Measurements from ENCODE around the gene PHEX.

PHEX gene

GRCh38 chrX:22032084-22032483, at the start of gene PHEX:
PHEX (plus strand) TSS chrX:22032325; CDS start chrX:22033006, 681 bp downstream.
- DNase-seq, result no peak

DNA sequence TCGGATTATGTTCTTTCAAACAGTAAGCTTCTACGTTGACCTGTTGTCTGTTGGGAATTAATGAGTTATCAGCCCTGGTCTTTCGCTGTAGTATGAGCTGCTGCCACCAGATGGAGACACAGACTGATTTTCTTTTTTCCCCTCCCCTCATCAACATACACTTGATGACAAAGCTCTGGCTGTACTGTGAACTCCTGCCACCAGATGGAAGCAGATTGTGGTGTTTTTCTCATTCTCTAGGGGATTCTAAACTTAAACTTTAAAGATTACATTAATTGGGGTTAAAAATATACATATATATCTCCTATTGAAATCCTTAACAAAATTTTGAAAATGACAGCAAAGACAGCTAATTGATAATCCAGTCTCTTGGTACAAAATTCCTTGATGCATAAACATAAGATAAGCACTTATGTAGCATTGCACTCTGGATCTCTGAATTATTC, 46.8 kb upstream of the PHEX start:
- peak; percentile 75 for DNase-seq

- no peak for DNase-seq
Measured at GRCh38 chrX:21986596-21986995, 45.5 kb upstream of the PHEX start.

DNA sequence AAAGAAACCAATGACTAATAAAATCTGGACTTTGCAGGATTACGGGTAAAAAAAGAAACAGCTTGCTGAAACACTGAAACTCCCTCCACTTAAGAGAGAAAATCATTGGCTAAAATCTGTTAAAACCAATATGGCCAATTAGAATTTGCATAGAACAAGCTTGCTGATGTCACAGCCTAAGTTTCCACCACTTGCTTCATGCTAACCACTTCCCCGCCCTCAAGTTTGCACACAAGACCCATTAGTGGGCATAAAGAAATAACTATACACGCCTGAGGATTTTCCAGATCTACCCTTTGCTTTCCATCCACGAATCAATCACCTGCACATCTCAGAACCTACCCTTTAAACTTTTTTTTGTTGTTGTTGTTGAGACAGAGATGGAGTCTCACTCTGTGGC, 42.7 kb upstream of the PHEX start:
- no peak for DNase-seq

DNA sequence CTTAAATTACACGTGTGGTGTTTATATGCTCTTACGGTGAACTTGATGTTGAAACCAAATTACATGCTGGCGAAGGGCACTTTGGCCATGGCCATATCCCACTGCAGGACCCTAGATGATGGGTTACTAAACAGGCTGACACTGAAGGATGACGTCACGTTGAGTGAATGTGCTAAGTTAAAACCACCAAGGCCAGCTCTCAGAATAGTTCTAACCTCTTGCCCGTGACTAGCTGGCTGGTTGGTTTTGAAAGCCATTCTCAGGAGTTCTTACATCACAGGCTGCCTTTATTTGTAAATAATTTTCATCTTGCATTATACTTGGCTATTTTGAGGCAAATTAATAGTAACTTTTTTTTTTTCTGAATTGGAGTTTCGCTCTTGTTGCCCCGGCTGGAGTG, 41.3 kb upstream of the PHEX start:
- DNase-seq, result peak; percentile 26

DNA sequence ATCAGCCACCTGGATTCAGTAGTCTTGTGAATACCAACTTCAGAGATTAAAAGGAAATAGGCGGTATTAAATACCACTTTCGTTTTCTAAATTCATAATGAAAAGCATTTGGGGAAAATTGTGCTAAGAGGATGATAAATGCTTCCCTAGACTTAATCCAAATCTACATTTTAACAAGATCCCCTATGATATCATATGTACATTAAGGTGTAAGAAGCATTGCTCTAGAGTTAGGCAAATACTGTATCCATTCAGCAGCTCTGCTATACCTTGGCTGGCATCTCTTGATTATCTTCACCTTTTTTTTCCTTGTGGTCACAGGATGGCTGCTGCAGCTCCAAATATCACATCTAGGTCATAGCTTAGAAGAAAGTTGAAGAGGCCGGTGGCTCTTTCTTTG, 40.6 kb upstream of the PHEX start:
- DNase-seq, result no peak

DNA sequence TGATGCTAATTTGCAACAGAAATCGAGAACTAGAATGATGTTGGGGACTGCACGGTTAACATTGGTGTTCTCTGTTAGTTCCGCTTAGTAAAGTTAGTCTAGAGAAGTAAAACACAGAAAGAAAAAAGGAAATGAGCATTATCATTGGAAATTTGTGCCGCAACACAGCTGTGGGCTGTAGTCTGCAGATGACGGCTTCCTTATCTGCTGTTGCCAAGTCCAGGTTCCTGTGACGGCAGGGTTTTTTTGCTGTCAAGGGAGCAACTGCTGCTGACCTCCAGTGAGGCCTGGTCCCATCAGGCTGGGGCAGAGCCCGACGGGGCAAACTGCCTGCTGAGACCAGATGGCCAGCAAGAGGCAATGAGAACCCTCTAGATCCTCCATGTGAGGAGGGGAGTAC, 38.9 kb upstream of the PHEX start:
- DNase-seq, result no peak

- peak; percentile 21 for DNase-seq
Measured at GRCh38 chrX:21996872-21997455, 35.2 kb upstream of the PHEX start.

DNA sequence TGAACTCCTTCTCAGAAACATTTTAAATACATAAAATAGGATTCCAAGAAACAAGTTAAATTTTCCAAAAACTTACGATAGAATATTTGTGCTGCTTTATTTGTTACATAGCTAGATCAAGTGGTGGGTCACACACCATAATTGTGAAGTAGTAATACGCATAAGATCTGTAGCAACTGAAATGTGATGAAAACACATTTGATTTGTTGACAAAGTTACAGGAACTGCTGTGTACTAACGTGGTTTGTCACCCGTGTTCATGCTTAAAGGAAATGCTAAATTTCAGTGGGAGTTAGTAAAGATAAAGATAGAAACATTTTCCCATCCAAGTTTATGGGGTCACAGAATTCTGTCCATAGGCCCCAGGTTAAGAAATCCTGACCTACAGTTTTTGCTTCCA, 34.1 kb upstream of the PHEX start:
- DNase-seq, result no peak

DNA sequence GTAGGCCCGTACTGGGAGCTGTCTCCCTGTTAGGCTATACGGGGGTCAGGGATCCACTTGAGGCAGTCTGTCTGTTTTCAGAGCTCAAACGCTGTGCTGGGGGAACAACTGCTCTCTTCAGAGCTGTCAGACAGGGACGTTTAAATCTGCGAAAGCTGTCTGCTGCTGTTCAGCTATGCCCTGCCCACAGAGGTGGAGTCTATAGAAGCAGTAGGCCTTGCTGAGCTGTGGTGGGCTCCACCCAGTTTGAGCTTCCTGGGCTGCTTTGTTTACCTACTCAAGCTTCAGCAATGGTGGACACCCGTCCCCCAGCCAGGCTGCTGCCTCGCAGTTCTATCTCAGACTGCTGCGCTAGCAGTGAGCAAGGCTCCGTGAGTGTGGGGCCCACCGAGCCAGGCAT, 27.3 kb upstream of the PHEX start:
- DNase-seq, result no peak

- DNase-seq, result no peak
Measured at GRCh38 chrX:22012051-22012450, 20.1 kb upstream of the PHEX start.

- no peak for DNase-seq
Measured at GRCh38 chrX:22012931-22013330, 19.2 kb upstream of the PHEX start.

DNA sequence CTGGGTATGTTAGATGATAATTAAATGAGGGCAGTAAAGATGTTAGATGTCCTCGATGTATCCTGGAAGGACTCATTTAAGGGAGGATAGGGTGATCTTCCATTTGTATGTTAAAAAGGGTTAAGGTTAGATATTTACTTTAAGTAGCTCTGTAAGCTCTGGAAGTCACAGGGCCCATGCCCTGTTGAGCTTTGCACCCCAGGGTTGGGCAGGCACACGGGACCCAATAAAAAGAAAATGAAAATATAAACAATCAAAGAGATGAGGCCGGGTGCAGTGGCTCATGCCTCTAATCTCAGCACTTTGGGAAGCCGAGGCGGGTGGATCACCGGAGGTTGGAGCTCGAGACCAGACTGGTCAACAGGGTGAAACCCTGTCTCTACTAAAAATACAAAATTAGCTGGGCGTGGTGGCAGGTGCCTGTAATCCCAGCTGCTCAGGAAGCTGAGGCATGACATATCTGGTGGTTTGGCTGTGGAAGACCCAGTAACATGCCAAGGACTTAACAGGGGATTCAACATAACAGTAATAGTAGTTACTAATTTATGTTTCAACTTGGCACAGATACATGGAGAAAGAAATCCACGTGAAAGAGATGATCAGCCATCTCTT, 16.9 kb upstream of the PHEX start:
- no peak for DNase-seq

GRCh38 chrX:22021751-22022324, 10.3 kb upstream of the PHEX start:
- DNase-seq, result peak; percentile 66

- DNase-seq, result no peak
Measured at GRCh38 chrX:22024577-22024976, 7.5 kb upstream of the PHEX start.

GRCh38 chrX:22025751-22026150, 6.4 kb upstream of the PHEX start:
- no peak for DNase-seq

- no peak for DNase-seq
Measured at GRCh38 chrX:22026731-22027130, 5.4 kb upstream of the PHEX start.

- no peak for DNase-seq
Measured at GRCh38 chrX:22032506-22032905, 381 bp downstream of the PHEX start.

- no peak for DNase-seq
Measured at GRCh38 chrX:22033818-22034217, 1.7 kb downstream of the PHEX start.

DNA sequence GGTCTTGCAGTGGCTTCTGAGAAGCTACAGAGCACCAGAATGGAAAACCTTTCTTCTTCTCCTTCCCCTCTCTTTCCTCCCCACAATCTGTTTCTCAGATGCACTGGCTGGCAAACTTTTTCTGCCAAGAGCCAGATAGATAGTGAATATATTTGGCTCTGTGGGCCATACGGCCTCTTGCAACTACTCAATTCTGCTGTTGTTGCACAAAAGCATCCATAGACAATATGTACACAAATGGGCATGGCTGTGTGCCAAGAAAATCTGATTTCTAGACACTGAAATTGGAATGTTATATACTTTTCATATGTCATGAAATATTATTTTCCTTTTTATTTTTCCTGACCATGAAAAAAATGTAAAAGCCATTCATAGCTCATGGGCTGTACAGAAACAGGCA, 3.1 kb downstream of the PHEX start:
- DNase-seq, result no peak

DNA sequence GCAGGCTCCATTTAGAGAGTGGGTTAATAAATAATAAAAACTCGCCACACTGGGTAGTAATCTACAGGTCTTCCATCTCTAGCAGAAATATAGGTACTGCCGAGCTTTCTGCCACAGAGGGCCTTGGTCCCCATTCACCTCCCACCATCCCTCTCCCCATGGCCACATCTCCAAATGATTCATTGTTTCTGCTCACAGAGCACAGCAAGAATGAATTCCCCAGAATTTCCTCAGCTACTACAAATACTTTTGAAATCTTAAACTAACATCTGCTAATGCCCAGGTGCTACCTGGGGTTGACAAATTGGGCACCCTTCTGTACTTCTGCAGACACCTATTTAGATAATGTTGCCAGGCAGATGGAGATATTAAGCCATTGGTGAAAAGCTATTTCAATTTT, 5.1 kb downstream of the PHEX start:
- no peak for DNase-seq

- DNase-seq, result no peak
Measured at GRCh38 chrX:22037911-22038537, 5.9 kb downstream of the PHEX start.

- DNase-seq, result no peak
Measured at GRCh38 chrX:22039541-22039940, 7.4 kb downstream of the PHEX start.

DNA sequence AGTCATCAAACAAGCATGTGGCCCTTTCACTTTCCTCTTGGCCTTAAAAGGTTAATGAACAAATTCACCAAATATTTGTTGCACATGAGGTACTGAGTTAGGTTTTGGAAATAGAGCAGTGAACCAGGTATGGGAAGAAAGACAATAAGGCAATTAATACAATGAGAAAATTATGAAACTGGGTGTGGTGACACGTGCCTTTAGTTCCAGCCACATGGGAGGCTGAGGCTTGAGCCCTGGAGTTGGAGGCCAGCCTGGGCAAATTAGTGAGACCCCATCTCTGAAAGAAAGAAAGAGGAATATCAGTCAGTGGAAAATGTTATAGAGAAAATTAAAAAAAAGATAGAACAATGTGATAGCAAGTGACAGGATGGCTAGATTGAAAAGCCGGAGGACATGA, 8.1 kb downstream of the PHEX start:
- no peak for DNase-seq

Measured in right hindlimb (tissue), 1 donor.